ENCODE data around the gene RSRC1.
"Not testable (repeated sequence)": the region's sequence is repeated elsewhere in the genome, so short reads cannot be mapped to it uniquely, and the experiment has no call there.

RSRC1 gene

GRCh38 chr3:158337110-158337509, 227.2 kb downstream of the RSRC1 start:
- Histone ChIP-seq H3K4me3 (ENCODE audit: control insufficient read depth in 1 of 7, extremely low read depth in 1 of 7, insufficient read depth in 4 of 7, low read depth in 2 of 7, low read length in 6 of 7) (no peak overlapping the region), H3K27ac (ENCODE audit: insufficient read depth in 1 of 2, low read depth in 1 of 2, low read length in 2 of 2, poor library complexity in 1 of 2, severe bottlenecking in 2 of 2) (no peak overlapping the region), H3K36me3 (ENCODE audit: control insufficient read depth in 4 of 4, insufficient read depth in 4 of 4, low read length in 3 of 4) (no peaks in the 10 kb centered on the region), H3K9me3 (ENCODE audit: control extremely low read depth in 1 of 5, control insufficient read depth in 4 of 5, insufficient read depth in 2 of 5, low read depth in 1 of 5, low read length in 4 of 5) (peaks cover 0 to 9% (median 0%) of the 10 kb centered on the region in 5 experiments), H3K4me1 (ENCODE audit: control extremely low read depth in 1 of 4, control insufficient read depth in 4 of 4, insufficient read depth in 4 of 4, low read length in 3 of 4) (no peaks in the 10 kb centered on the region), H3K27me3 (replicated peaks in 2 of 5; ENCODE audit: control insufficient read depth in 4 of 5, insufficient read depth in 5 of 5, low read length in 4 of 5) (no peaks in the 10 kb centered on the region)
- ChIA-PET POLR2A (no interaction called here), CTCF (no interaction called here)
- no peak for DNase-seq
- 81% methylated on average over 4 of the region's 7 CpGs for WGBS (ENCODE audit: insufficient coverage)

DNA sequence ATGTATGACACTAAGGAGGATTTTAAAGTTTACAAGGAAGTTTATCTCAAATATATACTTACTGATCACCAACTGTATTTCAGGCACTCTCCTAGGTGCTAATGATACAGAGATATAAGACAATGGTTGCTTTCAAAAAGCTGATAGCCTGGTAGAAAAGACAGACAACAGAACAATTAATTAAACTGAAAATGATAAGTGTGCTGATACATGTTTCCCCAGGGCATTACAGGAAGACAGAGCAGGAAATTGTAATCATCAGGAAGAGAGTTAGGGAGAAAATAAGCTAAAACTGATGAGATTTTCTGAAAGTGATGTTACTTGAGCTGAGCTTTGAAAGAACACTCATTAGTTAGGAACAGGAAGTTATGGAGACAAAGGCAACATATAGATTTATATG, 229.7 kb downstream of the RSRC1 start:
- Histone ChIP-seq H3K36me3 (ENCODE audit: control insufficient read depth in 4 of 4, insufficient read depth in 4 of 4, low read length in 3 of 4) (peaks cover 0 to 3% (median 0%) of the 10 kb centered on the region in 4 experiments), H3K27ac (ENCODE audit: insufficient read depth in 1 of 2, low read depth in 1 of 2, low read length in 2 of 2, poor library complexity in 1 of 2, severe bottlenecking in 2 of 2) (no peak overlapping the region), H3K4me3 (ENCODE audit: control insufficient read depth in 1 of 7, extremely low read depth in 1 of 7, insufficient read depth in 4 of 7, low read depth in 2 of 7, low read length in 6 of 7) (no peak overlapping the region), H3K27me3 (replicated peaks in 2 of 5; ENCODE audit: control insufficient read depth in 4 of 5, insufficient read depth in 5 of 5, low read length in 4 of 5) (no peaks in the 10 kb centered on the region), H3K9me3 (ENCODE audit: control extremely low read depth in 1 of 5, control insufficient read depth in 4 of 5, insufficient read depth in 2 of 5, low read depth in 1 of 5, low read length in 4 of 5) (peaks cover 0 to 9% (median 0%) of the 10 kb centered on the region in 5 experiments), H3K4me1 (ENCODE audit: control extremely low read depth in 1 of 4, control insufficient read depth in 4 of 4, insufficient read depth in 4 of 4, low read length in 3 of 4) (no peaks in the 10 kb centered on the region)
- CTCF ChIA-PET, result no interaction called here
- POLR2A ChIA-PET, result no interaction called here
- DNase-seq, result no peak

- H3K4me1 ChIP-seq (ENCODE audit: control extremely low read depth in 1 of 4, control insufficient read depth in 4 of 4, insufficient read depth in 4 of 4, low read length in 3 of 4); CTCF ChIA-PET; H3K9me3 ChIP-seq (ENCODE audit: control extremely low read depth in 1 of 5, control insufficient read depth in 4 of 5, insufficient read depth in 2 of 5, low read depth in 1 of 5, low read length in 4 of 5); DNase-seq; H3K4me3 ChIP-seq (ENCODE audit: control insufficient read depth in 1 of 7, extremely low read depth in 1 of 7, insufficient read depth in 4 of 7, low read depth in 2 of 7, low read length in 6 of 7); H3K27ac ChIP-seq (ENCODE audit: insufficient read depth in 1 of 2, low read depth in 1 of 2, low read length in 2 of 2, poor library complexity in 1 of 2, severe bottlenecking in 2 of 2); POLR2A ChIA-PET; H3K36me3 ChIP-seq (ENCODE audit: control insufficient read depth in 4 of 4, insufficient read depth in 4 of 4, low read length in 3 of 4); H3K27me3 ChIP-seq (replicated peaks in 2 of 5; ENCODE audit: control insufficient read depth in 4 of 5, insufficient read depth in 5 of 5, low read length in 4 of 5): not testable (repeated sequence)
- 100% methylated on average over 1 of the region's 2 CpGs for WGBS (ENCODE audit: insufficient coverage)
Measured at GRCh38 chr3:158340951-158341350, 231.1 kb downstream of the RSRC1 start.

DNA sequence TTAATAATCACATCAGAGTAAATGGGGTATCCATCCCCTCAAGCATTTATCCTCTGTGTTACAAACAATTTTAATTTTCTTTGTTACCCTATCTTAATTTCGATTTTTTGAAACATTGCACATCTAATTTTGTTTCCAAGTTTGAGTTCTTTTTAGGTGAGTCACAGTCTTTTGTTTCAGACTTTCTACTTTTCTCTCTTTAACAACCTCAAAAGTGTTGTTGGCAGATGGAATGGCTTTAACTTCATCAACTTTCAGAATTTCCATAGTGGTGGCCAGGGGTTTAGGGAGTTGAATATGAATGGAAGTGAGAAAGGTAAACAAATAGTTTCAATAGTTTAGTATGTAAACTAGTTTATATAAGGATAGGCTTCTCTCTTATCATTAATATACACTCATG, 238.1 kb downstream of the RSRC1 start:
- POLR2A ChIA-PET, result no interaction called here
- peaks cover 0 to 1% (median 0%) of the 10 kb centered on the region in 5 experiments for H3K9me3 ChIP-seq (ENCODE audit: control extremely low read depth in 1 of 5, control insufficient read depth in 4 of 5, insufficient read depth in 2 of 5, low read depth in 1 of 5, low read length in 4 of 5)

DNA sequence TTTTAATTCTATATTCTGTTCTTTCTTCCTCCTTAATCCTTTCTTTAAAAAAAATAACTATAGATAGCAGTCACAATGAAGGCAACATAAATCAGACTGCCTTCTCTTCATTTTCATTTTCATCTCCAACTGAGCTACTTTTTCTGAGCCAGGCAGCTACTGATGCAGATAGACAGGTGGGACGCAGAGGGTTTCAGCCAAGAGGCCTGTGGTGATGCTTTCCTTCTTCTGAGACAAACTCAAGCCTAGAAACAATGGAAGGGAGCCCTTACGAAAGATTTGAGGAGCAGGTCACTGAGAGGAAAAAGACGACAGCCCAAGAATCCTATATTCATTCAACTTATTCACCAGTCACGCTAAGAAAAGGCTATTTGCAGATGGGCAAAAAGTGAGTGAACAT, 241.1 kb downstream of the RSRC1 start:
- CTCF ChIA-PET, result no interaction called here
- no peak for DNase-seq
- no peak overlapping the region for H3K27ac ChIP-seq (ENCODE audit: insufficient read depth in 1 of 2, low read depth in 1 of 2, low read length in 2 of 2, poor library complexity in 1 of 2, severe bottlenecking in 2 of 2)
- H3K36me3 ChIP-seq (ENCODE audit: control insufficient read depth in 4 of 4, insufficient read depth in 4 of 4, low read length in 3 of 4), result no peaks in the 10 kb centered on the region
- H3K9me3 ChIP-seq (ENCODE audit: control extremely low read depth in 1 of 5, control insufficient read depth in 4 of 5, insufficient read depth in 2 of 5, low read depth in 1 of 5, low read length in 4 of 5), result peaks cover 0 to 1% (median 0%) of the 10 kb centered on the region in 5 experiments
- POLR2A ChIA-PET, result no interaction called here
- peaks cover 7 to 15% (median 11%) of the 10 kb centered on the region in 4 experiments for H3K4me1 ChIP-seq (ENCODE audit: control extremely low read depth in 1 of 4, control insufficient read depth in 4 of 4, insufficient read depth in 4 of 4, low read length in 3 of 4)
- 100% methylated on average over 1 of the region's 4 CpGs for WGBS (ENCODE audit: insufficient coverage)
- no peaks in the 10 kb centered on the region for H3K27me3 ChIP-seq (replicated peaks in 2 of 5; ENCODE audit: control insufficient read depth in 4 of 5, insufficient read depth in 5 of 5, low read length in 4 of 5)
- H3K4me3 ChIP-seq (ENCODE audit: control insufficient read depth in 1 of 7, extremely low read depth in 1 of 7, insufficient read depth in 4 of 7, low read depth in 2 of 7, low read length in 6 of 7), result no peak overlapping the region

More for the DNA sequence above, 238.1 kb downstream of the RSRC1 start:
- CTCF ChIA-PET, result no interaction called here
- Histone ChIP-seq H3K27ac (ENCODE audit: insufficient read depth in 1 of 2, low read depth in 1 of 2, low read length in 2 of 2, poor library complexity in 1 of 2, severe bottlenecking in 2 of 2) (no peak overlapping the region), H3K4me3 (ENCODE audit: control insufficient read depth in 1 of 7, extremely low read depth in 1 of 7, insufficient read depth in 4 of 7, low read depth in 2 of 7, low read length in 6 of 7) (no peak overlapping the region), H3K4me1 (ENCODE audit: control extremely low read depth in 1 of 4, control insufficient read depth in 4 of 4, insufficient read depth in 4 of 4, low read length in 3 of 4) (peaks cover 3 to 9% (median 6%) of the 10 kb centered on the region in 4 experiments), H3K27me3 (replicated peaks in 2 of 5; ENCODE audit: control insufficient read depth in 4 of 5, insufficient read depth in 5 of 5, low read length in 4 of 5) (no peaks in the 10 kb centered on the region), H3K36me3 (ENCODE audit: control insufficient read depth in 4 of 4, insufficient read depth in 4 of 4, low read length in 3 of 4) (peaks cover 0 to 2% (median 0%) of the 10 kb centered on the region in 4 experiments)
- no CpG with 5 or more reads among the region's 1 CpG for WGBS (ENCODE audit: insufficient coverage)
- no peak for DNase-seq

- 34% methylated on average over 3 of the region's 4 CpGs for WGBS (ENCODE audit: insufficient coverage)
- H3K36me3 ChIP-seq (ENCODE audit: control insufficient read depth in 4 of 4, insufficient read depth in 4 of 4, low read length in 3 of 4), result no peaks in the 10 kb centered on the region
- peak overlapping the region in 1 of 7 experiments; percentile 45 for H3K4me3 ChIP-seq (ENCODE audit: control insufficient read depth in 1 of 7, extremely low read depth in 1 of 7, insufficient read depth in 4 of 7, low read depth in 2 of 7, low read length in 6 of 7)
- no peaks in the 10 kb centered on the region for H3K27me3 ChIP-seq (replicated peaks in 2 of 5; ENCODE audit: control insufficient read depth in 4 of 5, insufficient read depth in 5 of 5, low read length in 4 of 5)
- peaks cover 0 to under 1% (median 0%) of the 10 kb centered on the region in 5 experiments for H3K9me3 ChIP-seq (ENCODE audit: control extremely low read depth in 1 of 5, control insufficient read depth in 4 of 5, insufficient read depth in 2 of 5, low read depth in 1 of 5, low read length in 4 of 5)
- peaks cover 7 to 15% (median 11%) of the 10 kb centered on the region in 4 experiments for H3K4me1 ChIP-seq (ENCODE audit: control extremely low read depth in 1 of 4, control insufficient read depth in 4 of 4, insufficient read depth in 4 of 4, low read length in 3 of 4)
- ChIA-PET CTCF (no interaction called here), POLR2A (no interaction called here)
- DNase-seq, result peak; percentile 76 to 96 (median 92)
- H3K27ac ChIP-seq (ENCODE audit: insufficient read depth in 1 of 2, low read depth in 1 of 2, low read length in 2 of 2, poor library complexity in 1 of 2, severe bottlenecking in 2 of 2), result peak overlapping the region in 1 of 2 experiments; percentile 43
Measured at GRCh38 chr3:158352551-158352950, 242.7 kb downstream of the RSRC1 start.

- no peak overlapping the region for H3K27ac ChIP-seq (ENCODE audit: insufficient read depth in 1 of 2, low read depth in 1 of 2, low read length in 2 of 2, poor library complexity in 1 of 2, severe bottlenecking in 2 of 2)
- no peak for DNase-seq
- no peak overlapping the region for H3K4me3 ChIP-seq (ENCODE audit: control insufficient read depth in 1 of 7, extremely low read depth in 1 of 7, insufficient read depth in 4 of 7, low read depth in 2 of 7, low read length in 6 of 7)
- POLR2A ChIA-PET, result no interaction called here
- H3K4me1 ChIP-seq (ENCODE audit: control extremely low read depth in 1 of 4, control insufficient read depth in 4 of 4, insufficient read depth in 4 of 4, low read length in 3 of 4), result peaks cover 7 to 15% (median 11%) of the 10 kb centered on the region in 4 experiments
- CTCF ChIA-PET, result no interaction called here
- H3K9me3 ChIP-seq (ENCODE audit: control extremely low read depth in 1 of 5, control insufficient read depth in 4 of 5, insufficient read depth in 2 of 5, low read depth in 1 of 5, low read length in 4 of 5), result peaks cover 0 to 5% (median 5%) of the 10 kb centered on the region in 5 experiments
- WGBS (ENCODE audit: insufficient coverage), result no CpG with 5 or more reads among the region's 2 CpGs
- peaks cover 0 to 5% (median 1%) of the 10 kb centered on the region in 4 experiments for H3K36me3 ChIP-seq (ENCODE audit: control insufficient read depth in 4 of 4, insufficient read depth in 4 of 4, low read length in 3 of 4)
- no peaks in the 10 kb centered on the region for H3K27me3 ChIP-seq (replicated peaks in 2 of 5; ENCODE audit: control insufficient read depth in 4 of 5, insufficient read depth in 5 of 5, low read length in 4 of 5)
Measured at GRCh38 chr3:158354713-158355112, 244.8 kb downstream of the RSRC1 start.
